ENCODE results near the gene COIL. TPM values are rescaled to one million over a fixed set of nuclear protein-coding genes. Genes with fewer than 3 reads are reported as not detected.
"Not testable (repeated sequence)": the region's sequence is repeated elsewhere in the genome, so short reads cannot be mapped to it uniquely, and the experiment has no call there.

Gene COIL
- total RNA-seq, 6 donors from 2014 or later: 6.1 to 16.6 (median 9.5) TPM

GRCh38 chr17:56966338-56966737, 5.5 kb upstream of the COIL start:
- DNase-seq: no peak
- WGBS, 2 donors: 81 to 84% methylated on average over 5 of the region's 5 CpGs
- no peaks in the 10 kb centered on the region for H3K27me3 ChIP-seq
- H3K4me1 ChIP-seq: peaks cover 0 to 1% (median 0%) of the 10 kb centered on the region in 4 donors
- H3K9me3 ChIP-seq: no peaks in the 10 kb centered on the region
- no peak for ATAC-seq (ENCODE audit: low FRiP score in 2 of 2)
- H3K27ac ChIP-seq: no peak overlapping the region
- H3K4me3 ChIP-seq: no peak overlapping the region
- TF ChIP-seq POLR2AphosphoS5 (IDR thresholded peaks at IDR 0.05): no peak
- no peak for TF ChIP-seq EP300 (IDR thresholded peaks at IDR 0.05)
- no peak for TF ChIP-seq CTCF (IDR thresholded peaks at IDR 0.05)
- no peak for TF ChIP-seq POLR2A (IDR thresholded peaks at IDR 0.05)
- H3K36me3 ChIP-seq: no peaks in the 10 kb centered on the region

- not testable (repeated sequence) for DNase-seq; H3K4me3 ChIP-seq; H3K27ac ChIP-seq; H3K4me1 ChIP-seq; ATAC-seq (ENCODE audit: low FRiP score in 2 of 2); H3K9me3 ChIP-seq; H3K36me3 ChIP-seq; H3K27me3 ChIP-seq
- 63 to 77% methylated on average over 6 of the region's 6 CpGs for WGBS, 2 donors
Observed at GRCh38 chr17:56965681-56966080, 4.8 kb upstream of the COIL start.

DNA sequence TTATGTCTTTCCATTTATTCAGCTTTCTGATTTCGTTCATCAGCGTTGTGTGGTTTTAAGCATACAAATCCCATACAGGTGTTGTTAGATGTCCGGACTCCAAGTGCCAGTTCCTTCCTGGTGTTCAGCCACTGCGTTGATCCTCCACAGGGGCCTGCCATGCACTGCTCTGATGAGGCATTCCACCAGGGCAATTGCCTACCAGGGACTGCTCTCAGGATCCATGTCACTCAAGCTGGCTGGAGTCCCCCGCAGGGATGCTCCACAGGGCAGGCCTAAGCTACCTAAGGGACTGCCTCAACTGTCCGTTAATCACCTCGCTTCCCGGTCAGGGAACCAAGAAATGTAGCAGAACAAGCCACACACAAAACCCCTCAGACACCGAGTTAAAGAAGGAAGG, 4.4 kb upstream of the COIL start:
- not testable (repeated sequence) for H3K4me3 ChIP-seq; H3K4me1 ChIP-seq; DNase-seq; H3K27ac ChIP-seq; H3K36me3 ChIP-seq; H3K27me3 ChIP-seq; H3K9me3 ChIP-seq; ATAC-seq (ENCODE audit: low FRiP score in 2 of 2)
- WGBS, 2 donors: 81 to 91% methylated on average over 9 of the region's 9 CpGs

DNA sequence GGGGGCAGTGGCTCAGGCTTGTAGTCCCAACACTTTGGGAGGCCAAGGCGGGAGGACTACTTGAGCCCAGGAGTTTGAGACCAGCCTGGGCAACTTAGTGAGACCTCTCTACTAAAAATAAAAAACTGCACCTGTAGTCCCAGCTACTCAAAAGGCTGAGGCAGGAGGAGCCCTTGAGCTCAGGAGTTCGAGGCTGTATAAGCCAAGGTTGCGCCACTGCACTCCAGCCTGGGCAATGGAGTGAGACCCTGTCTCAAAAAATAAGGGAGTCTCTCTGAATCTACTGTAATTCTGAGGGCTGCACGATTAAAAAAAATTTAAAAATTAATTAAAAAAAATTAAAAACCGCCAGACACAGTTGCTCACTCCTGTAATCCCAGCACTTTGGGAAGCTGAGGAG, 3.9 kb downstream of the COIL start:
- Histone ChIP-seq H3K36me3 (no peaks in the 10 kb centered on the region), H3K9me3 (no peaks in the 10 kb centered on the region), H3K4me3 (no peak overlapping the region), H3K4me1 (peaks cover 8 to 33% (median 18%) of the 10 kb centered on the region in 4 donors), H3K27me3 (no peaks in the 10 kb centered on the region), H3K27ac (no peak overlapping the region)
- ATAC-seq (ENCODE audit: low FRiP score in 2 of 2) (no peak), DNase-seq (no peak)
- TF ChIP-seq POLR2AphosphoS5 (IDR thresholded peaks at IDR 0.05) (no peak), EP300 (IDR thresholded peaks at IDR 0.05) (no peak), CTCF (IDR thresholded peaks at IDR 0.05) (no peak), POLR2A (IDR thresholded peaks at IDR 0.05) (no peak)
- 95% methylated on average over 5 of the region's 5 CpGs for WGBS, 2 donors

DNA sequence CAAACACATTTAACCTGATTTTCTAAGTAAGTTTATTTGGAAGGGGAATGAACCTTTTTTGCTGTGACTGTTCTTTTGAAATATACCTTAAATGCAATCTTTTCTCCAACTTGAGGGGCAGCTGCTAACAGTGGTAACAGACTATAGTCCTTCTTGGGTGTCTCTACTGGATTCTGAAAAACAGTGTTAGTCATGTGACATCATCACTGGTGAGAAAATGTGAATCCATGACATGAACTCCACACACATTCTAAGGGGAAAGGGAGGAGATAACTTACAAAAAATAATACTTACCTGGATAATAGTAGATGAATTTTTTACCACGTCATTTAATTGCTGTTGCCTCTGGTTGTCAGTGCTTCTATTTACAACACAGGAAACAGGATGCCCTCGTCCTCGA, 11.3 kb downstream of the COIL start:
- no peaks in the 10 kb centered on the region for H3K9me3 ChIP-seq
- ATAC-seq (ENCODE audit: low FRiP score in 2 of 2): no peak
- peaks cover 0 to 4% (median 0%) of the 10 kb centered on the region in 4 donors for H3K4me1 ChIP-seq
- TF ChIP-seq POLR2AphosphoS5 (IDR thresholded peaks at IDR 0.05) (no peak), POLR2A (IDR thresholded peaks at IDR 0.05) (no peak), EP300 (IDR thresholded peaks at IDR 0.05) (no peak), CTCF (IDR thresholded peaks at IDR 0.05) (no peak)
- H3K27me3 ChIP-seq: no peaks in the 10 kb centered on the region
- peaks cover 13 to 51% (median 26%) of the 10 kb centered on the region in 4 donors for H3K36me3 ChIP-seq
- 62 to 85% methylated on average over 3 of the region's 3 CpGs for WGBS, 2 donors
- no peak overlapping the region for H3K4me3 ChIP-seq
- no peak for DNase-seq
- no peak overlapping the region for H3K27ac ChIP-seq

GRCh38 chr17:56948491-56948890, 12.4 kb downstream of the COIL start:
- Histone ChIP-seq H3K9me3 (no peaks in the 10 kb centered on the region), H3K36me3 (peaks cover 18 to 62% (median 33%) of the 10 kb centered on the region in 4 donors), H3K27me3 (no peaks in the 10 kb centered on the region), H3K27ac (no peak overlapping the region), H3K4me3 (no peak overlapping the region), H3K4me1 (peaks cover 0 to 4% (median 0%) of the 10 kb centered on the region in 4 donors)
- WGBS, 2 donors: 91 to 98% methylated on average over 1 of the region's 1 CpG
- TF ChIP-seq POLR2AphosphoS5 (IDR thresholded peaks at IDR 0.05) (no peak), POLR2A (IDR thresholded peaks at IDR 0.05) (no peak), CTCF (IDR thresholded peaks at IDR 0.05) (no peak), EP300 (IDR thresholded peaks at IDR 0.05) (no peak)
- ATAC-seq (ENCODE audit: low FRiP score in 2 of 2): no peak
- no peak for DNase-seq
